Osteoblast (primary cell): ENCODE data around the gene MMP11. TPM values are rescaled to one million over a fixed set of nuclear protein-coding genes. Genes with fewer than 3 reads are reported as not detected.
A peak's percentile ranks its signal among the peaks of the same experiment; 100 is the strongest.

ENCODE experiments used
- DNase-seq: peaks from one replicate; pipeline ENCODE4 v3.0.0; 2011; ENCODE audit warnings: low spot score, mixed read lengths; ENCODE audit not compliant: insufficient read length; ENCODE audit errors: missing footprints
- H2AFZ ChIP-seq: 2 replicates; pipeline ENCODE4 v1.6.0; 2011; ENCODE audit warnings: mild to moderate bottlenecking, low read length
- H3K27ac ChIP-seq: 2 replicates; pipeline ENCODE4 v1.5.1; 2011; ENCODE audit warnings: mild to moderate bottlenecking, low read depth, low read length, moderate library complexity
- H3K27me3 ChIP-seq: 2 replicates; pipeline ENCODE4 v1.6.0; 2012; ENCODE audit warnings: mild to moderate bottlenecking, control low read depth, inconsistent platforms, low read length, moderate library complexity; ENCODE audit not compliant: insufficient read depth
- H3K36me3 ChIP-seq: 2 replicates; pipeline ENCODE4 v1.5.1; 2011; ENCODE audit warnings: mild to moderate bottlenecking, low read length, control low read depth, moderate library complexity; ENCODE audit not compliant: insufficient read depth
- H3K4me1 ChIP-seq: 2 replicates; pipeline ENCODE4 v1.5.1; 2011; ENCODE audit warnings: mild to moderate bottlenecking, low read length, control low read depth, moderate library complexity; ENCODE audit not compliant: insufficient read depth
- H3K4me2 ChIP-seq: 2 replicates; pipeline ENCODE4 v1.6.0; 2011; ENCODE audit warnings: mild to moderate bottlenecking, low read length; ENCODE audit not compliant: insufficient read depth
- H3K4me3 ChIP-seq: fragments of 200-600 bp; sonication (generic); 3 replicates; pipeline ENCODE4 v1.5.1; 2012; ENCODE audit warnings: mild to moderate bottlenecking, low read length, inconsistent platforms; ENCODE audit not compliant: insufficient read depth
- H3K79me2 ChIP-seq: 2 replicates; pipeline ENCODE4 v1.6.0; 2012; ENCODE audit warnings: mild to moderate bottlenecking, low read length, control low read depth, inconsistent platforms; ENCODE audit not compliant: insufficient read depth
- H3K9me3 ChIP-seq: 2 replicates; pipeline ENCODE4 v1.5.1; 2011; ENCODE audit warnings: low read depth, low read length, control low read depth
- H4K20me1 ChIP-seq: 2 replicates; pipeline ENCODE4 v1.6.0; 2012; ENCODE audit warnings: mild to moderate bottlenecking, low read length, control low read depth; ENCODE audit not compliant: insufficient read depth
- total RNA-seq: library from RNA; depleted of rRNA; stranded (reverse); fragments of >200 nt; gene quantifications from 2 replicates; pipeline ENCODE4 v1.2.3, GENCODE V29; 2012
- TF ChIP-seq, protein P1 (sequence below): IDR thresholded peaks from 2 replicates; pipeline ENCODE4 v1.5.1; 2011; ENCODE audit warnings: mild to moderate bottlenecking, low read depth, low read length, moderate library complexity; ENCODE audit errors: extremely low read depth

MMP11 gene
- total RNA-seq, 1 donor: 23.5 TPM

DNA sequence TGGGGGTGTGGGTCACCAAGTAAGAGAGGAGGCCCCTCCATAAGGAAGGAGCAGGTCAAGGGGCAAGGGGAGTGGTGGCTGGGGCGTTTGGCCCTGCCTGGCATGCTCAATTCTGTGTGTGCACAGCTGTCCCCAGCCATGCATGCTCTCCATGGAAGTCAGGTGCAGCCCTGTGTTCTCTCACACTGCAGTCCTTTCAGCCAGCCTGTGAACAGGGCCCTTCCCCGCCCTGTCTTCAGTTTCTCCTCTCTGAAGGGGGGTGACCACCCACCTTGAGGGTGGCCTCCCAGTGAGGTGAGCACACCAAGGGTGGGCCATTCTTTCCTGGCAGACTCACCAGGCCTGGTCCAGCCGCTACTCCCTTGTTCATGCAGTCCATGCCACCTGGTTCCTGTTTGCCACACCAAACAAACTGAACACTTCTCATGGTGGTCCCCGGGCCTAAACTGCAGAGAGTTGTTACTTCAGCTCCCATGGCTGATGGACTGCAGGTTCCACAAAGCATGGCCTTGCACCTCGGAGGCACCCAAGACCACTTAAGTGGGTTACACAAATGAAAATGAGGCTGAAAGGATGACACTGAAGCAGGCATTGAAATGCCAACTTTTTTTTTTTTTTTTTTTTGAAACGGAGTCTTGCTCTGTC lies 3.2 kb upstream of the MMP11 start:
- Histone ChIP-seq H4K20me1 (peaks cover 5% of the 10 kb centered on the region), H3K4me2 (no peak overlapping the region), H3K79me2 (no peaks in the 10 kb centered on the region), H2AFZ (no peak overlapping the region), H3K27me3 (peaks cover 6% of the 10 kb centered on the region), H3K4me1 (peaks cover 19% of the 10 kb centered on the region), H3K27ac (no peak overlapping the region), H3K4me3 (no peak overlapping the region), H3K36me3 (no peaks in the 10 kb centered on the region), H3K9me3 (no peaks in the 10 kb centered on the region)
- TF ChIP-seq, protein P1, sequence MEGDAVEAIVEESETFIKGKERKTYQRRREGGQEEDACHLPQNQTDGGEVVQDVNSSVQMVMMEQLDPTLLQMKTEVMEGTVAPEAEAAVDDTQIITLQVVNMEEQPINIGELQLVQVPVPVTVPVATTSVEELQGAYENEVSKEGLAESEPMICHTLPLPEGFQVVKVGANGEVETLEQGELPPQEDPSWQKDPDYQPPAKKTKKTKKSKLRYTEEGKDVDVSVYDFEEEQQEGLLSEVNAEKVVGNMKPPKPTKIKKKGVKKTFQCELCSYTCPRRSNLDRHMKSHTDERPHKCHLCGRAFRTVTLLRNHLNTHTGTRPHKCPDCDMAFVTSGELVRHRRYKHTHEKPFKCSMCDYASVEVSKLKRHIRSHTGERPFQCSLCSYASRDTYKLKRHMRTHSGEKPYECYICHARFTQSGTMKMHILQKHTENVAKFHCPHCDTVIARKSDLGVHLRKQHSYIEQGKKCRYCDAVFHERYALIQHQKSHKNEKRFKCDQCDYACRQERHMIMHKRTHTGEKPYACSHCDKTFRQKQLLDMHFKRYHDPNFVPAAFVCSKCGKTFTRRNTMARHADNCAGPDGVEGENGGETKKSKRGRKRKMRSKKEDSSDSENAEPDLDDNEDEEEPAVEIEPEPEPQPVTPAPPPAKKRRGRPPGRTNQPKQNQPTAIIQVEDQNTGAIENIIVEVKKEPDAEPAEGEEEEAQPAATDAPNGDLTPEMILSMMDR: no peak
- DNase-seq: peak; percentile 77

DNA sequence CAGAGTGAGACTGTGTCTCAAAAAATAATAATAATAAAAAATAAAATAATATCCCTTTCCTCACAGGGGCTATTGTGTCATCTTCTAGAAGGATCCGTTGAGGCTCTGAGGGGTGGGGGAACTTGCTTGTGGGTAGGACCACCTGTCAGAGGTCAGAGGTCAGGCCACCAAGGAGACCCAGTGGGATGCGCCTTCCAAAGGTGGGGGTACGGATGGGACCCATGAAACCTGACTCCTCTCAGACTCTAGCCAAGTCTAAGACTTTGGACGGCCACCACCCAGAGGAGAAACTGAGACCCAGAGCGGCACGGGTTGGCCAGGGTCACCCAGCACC lies 367 bp upstream of the MMP11 start:
- TF ChIP-seq, protein P1: no peak
- H3K27ac ChIP-seq: no peak overlapping the region
- peaks cover 23% of the 10 kb centered on the region for H3K4me1 ChIP-seq
- H4K20me1 ChIP-seq: no peaks in the 10 kb centered on the region
- no peaks in the 10 kb centered on the region for H3K79me2 ChIP-seq
- peak overlapping the region; percentile 53 for H2AFZ ChIP-seq
- H3K27me3 ChIP-seq: peaks cover 6% of the 10 kb centered on the region
- H3K4me2 ChIP-seq: peak overlapping the region; percentile 64
- peak overlapping the region; percentile 57 for H3K4me3 ChIP-seq
- H3K9me3 ChIP-seq: no peaks in the 10 kb centered on the region
- no peaks in the 10 kb centered on the region for H3K36me3 ChIP-seq
- no peak for DNase-seq

DNA sequence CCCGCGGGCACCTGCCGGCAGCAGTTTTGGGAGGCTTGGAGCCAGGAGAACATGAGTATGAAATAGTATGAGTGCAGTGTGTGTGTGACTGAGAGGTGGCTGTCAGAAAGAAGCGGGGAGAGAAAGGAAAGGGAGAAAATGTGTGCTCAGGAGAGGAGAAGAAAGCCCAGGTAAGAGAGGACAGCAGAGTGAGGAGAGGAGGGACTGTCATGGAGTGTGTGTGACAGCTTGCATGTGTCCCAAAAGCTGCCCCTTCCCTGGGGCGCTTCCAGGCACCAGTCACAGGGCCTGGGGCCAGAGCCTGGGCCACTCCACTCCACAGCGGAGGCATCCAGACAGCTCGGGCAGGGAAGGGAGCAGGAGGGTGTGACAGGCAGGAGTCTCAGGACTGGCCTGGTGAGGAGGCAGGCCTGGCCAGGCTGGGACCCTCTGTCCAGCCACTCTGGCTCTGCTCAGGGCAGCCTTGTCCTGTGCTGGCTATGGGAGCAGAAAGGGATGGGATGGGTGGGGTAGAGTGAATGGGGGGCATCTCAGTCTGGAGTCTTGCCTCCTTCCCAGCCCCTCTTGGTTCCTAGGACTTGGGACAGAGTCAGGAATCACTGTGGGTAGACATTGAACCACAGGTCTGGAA lies 949 bp downstream of the MMP11 start:
- no peaks in the 10 kb centered on the region for H3K79me2 ChIP-seq
- TF ChIP-seq, protein P1: no peak
- peak; percentile 73 for DNase-seq
- H3K9me3 ChIP-seq: no peaks in the 10 kb centered on the region
- no peaks in the 10 kb centered on the region for H4K20me1 ChIP-seq
- H3K4me2 ChIP-seq: peak overlapping the region; percentile 78
- H3K27ac ChIP-seq: no peak overlapping the region
- H3K4me1 ChIP-seq: peaks cover 17% of the 10 kb centered on the region
- H3K27me3 ChIP-seq: peaks cover 6% of the 10 kb centered on the region
- peak overlapping the region; percentile 68 for H3K4me3 ChIP-seq
- no peaks in the 10 kb centered on the region for H3K36me3 ChIP-seq
- H2AFZ ChIP-seq: no peak overlapping the region

DNA sequence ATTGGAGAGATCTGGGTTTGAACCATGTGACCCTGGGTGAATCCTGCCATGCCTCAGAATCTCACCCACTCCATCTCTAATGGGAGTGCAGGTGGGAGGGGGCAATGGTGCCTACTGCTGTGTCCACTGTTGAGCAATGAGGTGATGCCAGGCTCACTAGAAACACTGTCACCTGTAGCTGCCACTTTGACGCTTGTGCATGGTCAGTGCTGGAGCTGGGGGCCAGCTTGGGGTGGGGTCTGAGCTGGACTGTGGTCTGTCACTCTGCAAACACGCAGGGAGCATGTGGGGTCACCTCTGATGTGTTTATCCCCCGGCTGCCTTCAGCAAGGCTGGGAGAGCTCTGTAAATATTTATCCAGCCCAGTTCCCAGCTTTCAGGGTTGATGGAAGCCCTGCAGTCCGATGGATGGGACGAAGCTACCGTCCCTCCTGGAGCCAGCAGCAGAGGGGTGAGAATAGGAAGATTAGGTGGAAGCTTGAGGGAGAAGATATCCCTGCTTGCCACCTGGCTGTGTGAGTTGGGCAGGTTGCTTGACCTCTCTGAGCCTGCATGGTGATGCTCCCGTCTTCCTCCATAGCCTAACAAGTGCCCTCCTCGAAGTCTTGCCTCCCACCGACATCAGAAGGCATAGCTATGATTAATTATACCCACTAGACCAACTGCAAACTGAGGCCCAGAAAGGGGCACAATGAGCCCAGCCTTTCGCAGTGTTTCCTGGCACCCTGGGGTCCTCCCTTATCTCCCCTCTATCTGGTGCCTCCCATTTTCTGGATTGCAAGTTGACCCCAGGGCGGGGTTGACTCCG lies 1.7 kb downstream of the MMP11 start:
- Histone ChIP-seq H3K27ac (no peak overlapping the region), H2AFZ (no peak overlapping the region), H3K4me2 (no peak overlapping the region)

More for the DNA sequence above, 1.7 kb downstream of the MMP11 start:
- TF ChIP-seq, protein P1: no peak
- H3K36me3 ChIP-seq: no peaks in the 10 kb centered on the region
- no peaks in the 10 kb centered on the region for H3K9me3 ChIP-seq
- H3K79me2 ChIP-seq: no peaks in the 10 kb centered on the region
- peak; percentile 41 for DNase-seq
- peaks cover 6% of the 10 kb centered on the region for H3K27me3 ChIP-seq
- H4K20me1 ChIP-seq: no peaks in the 10 kb centered on the region
- no peak overlapping the region for H3K4me3 ChIP-seq
- H3K4me1 ChIP-seq: peaks cover 16% of the 10 kb centered on the region
